Mesendoderm (in vitro differentiated cells): ENCODE data around the gene EPM2A.

Experiments
- DNase-seq: peaks from one replicate; pipeline ENCODE4 v3.0.0; 2013
- H2AK5ac ChIP-seq: 2 replicates; pipeline ENCODE4 v1.6.1; 2013; ENCODE audit warnings: low read length, inconsistent platforms
- H2BK120ac ChIP-seq: 2 replicates; pipeline ENCODE4 v1.6.1; 2013; ENCODE audit warnings: low read depth, mild to moderate bottlenecking, low read length, moderate library complexity, mixed read lengths
- H2BK15ac ChIP-seq: replicated peaks from 2 replicates; pipeline ENCODE4 v1.6.1; 2013; ENCODE audit warnings: low read depth, mild to moderate bottlenecking, moderate library complexity
- H2BK5ac ChIP-seq: 2 replicates; pipeline ENCODE4 v1.6.1; 2013; ENCODE audit warnings: low read length, inconsistent platforms
- H3K18ac ChIP-seq: 2 replicates; pipeline ENCODE4 v1.6.1; 2013; ENCODE audit warnings: mild to moderate bottlenecking, low read length, mixed read lengths
- H3K23ac ChIP-seq: one replicate; pipeline ENCODE4 v1.6.1; 2013; ENCODE audit warnings: low read length
- H3K27ac ChIP-seq: 2 replicates; pipeline ENCODE4 v1.5.1; 2013; ENCODE audit warnings: low read depth, mild to moderate bottlenecking, inconsistent platforms, low read length, moderate library complexity
- H3K27me3 ChIP-seq: 2 replicates; pipeline ENCODE4 v1.6.1; 2013; ENCODE audit warnings: low read length, control low read depth, mild to moderate bottlenecking, inconsistent platforms; ENCODE audit not compliant: insufficient read depth, poor library complexity
- H3K36me3 ChIP-seq: 2 replicates; pipeline ENCODE4 v1.6.1; 2013; ENCODE audit warnings: low read length, inconsistent platforms; ENCODE audit not compliant: control insufficient read depth, insufficient read depth
- H3K4ac ChIP-seq: one replicate; pipeline ENCODE4 v1.6.1; 2013; ENCODE audit warnings: low read depth, mild to moderate bottlenecking, low read length, moderate library complexity
- H3K4me1 ChIP-seq: 2 replicates; pipeline ENCODE4 v1.6.1; 2013; ENCODE audit warnings: low read depth, low read length, inconsistent platforms; ENCODE audit not compliant: control insufficient read depth
- H3K4me2 ChIP-seq: 2 replicates; pipeline ENCODE4 v1.6.1; 2013; ENCODE audit warnings: low read length
- H3K4me3 ChIP-seq: 2 replicates; pipeline ENCODE4 v1.5.1; 2013; ENCODE audit warnings: mild to moderate bottlenecking, low read length
- H3K56ac ChIP-seq: one replicate; pipeline ENCODE4 v1.6.1; 2013; ENCODE audit warnings: low read length
- H3K79me1 ChIP-seq: 2 replicates; pipeline ENCODE4 v1.6.1; 2013; ENCODE audit warnings: low read length, inconsistent platforms
- H3K79me2 ChIP-seq: 2 replicates; pipeline ENCODE4 v1.6.1; 2013; ENCODE audit warnings: mild to moderate bottlenecking, low read length; ENCODE audit not compliant: control insufficient read depth, insufficient read depth
- H3K9ac ChIP-seq: 2 replicates; pipeline ENCODE4 v1.6.1; 2013; ENCODE audit warnings: low read length, inconsistent platforms
- H4K5ac ChIP-seq: one replicate; pipeline ENCODE4 v1.6.1; 2013; ENCODE audit warnings: low read length
- H4K8ac ChIP-seq: one replicate; pipeline ENCODE4 v1.6.1; 2013; ENCODE audit warnings: low read depth, mild to moderate bottlenecking, control low read depth, low read length, moderate library complexity
- WGBS: extraction: QIAGEN DNeasy Blood & Tissue Kit; methylation state at CpG from one replicate; pipeline ENCODE4 v1.1.7; 2013; ENCODE audit warnings: low lambda C conversion rate, missing lambda C conversion rate; ENCODE audit not compliant: insufficient coverage; ENCODE audit errors: extremely low coverage; 5-methylcytosine and 5-hydroxymethylcytosine counted together

EPM2A gene

DNA sequence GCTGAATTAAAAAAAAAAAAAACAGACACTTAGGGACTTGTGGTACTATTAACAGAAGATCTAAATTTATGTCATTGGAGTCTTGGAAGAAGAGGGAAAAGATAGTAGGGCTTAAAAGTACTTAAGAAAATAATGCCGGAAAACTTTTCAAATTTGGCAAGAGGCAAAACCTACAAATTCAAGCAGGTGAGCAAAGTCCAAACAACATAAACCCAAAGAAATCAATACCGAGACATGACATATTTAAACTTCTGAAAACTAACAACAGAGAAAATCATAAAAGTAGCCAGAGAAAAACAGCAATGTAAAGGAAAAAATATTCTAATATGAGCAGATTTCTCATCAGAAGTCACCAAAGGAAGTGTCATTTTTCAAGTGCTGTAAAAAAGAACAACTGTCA is 44.4 kb downstream of the EPM2A start:
- DNase-seq = no peak
- Histone ChIP-seq H3K4ac (no peak overlapping the region), H2BK120ac (no peak overlapping the region), H3K23ac (no peak overlapping the region), H3K4me3 (no peak overlapping the region), H3K36me3 (no peaks in the 10 kb centered on the region), H3K18ac (no peak overlapping the region), H3K4me2 (no peak overlapping the region), H4K8ac (no peak overlapping the region), H3K9ac (no peak overlapping the region), H2BK15ac (no peak overlapping the region), H2AK5ac (no peak overlapping the region), H3K4me1 (no peaks in the 10 kb centered on the region), H3K79me1 (no peaks in the 10 kb centered on the region), H3K56ac (no peak overlapping the region), H2BK5ac (no peak overlapping the region), H3K27me3 (no peaks in the 10 kb centered on the region), H3K79me2 (no peaks in the 10 kb centered on the region), H3K27ac (no peak overlapping the region), H4K5ac (no peak overlapping the region)
- WGBS = no CpG with 5 or more reads among the region's 2 CpGs

DNA sequence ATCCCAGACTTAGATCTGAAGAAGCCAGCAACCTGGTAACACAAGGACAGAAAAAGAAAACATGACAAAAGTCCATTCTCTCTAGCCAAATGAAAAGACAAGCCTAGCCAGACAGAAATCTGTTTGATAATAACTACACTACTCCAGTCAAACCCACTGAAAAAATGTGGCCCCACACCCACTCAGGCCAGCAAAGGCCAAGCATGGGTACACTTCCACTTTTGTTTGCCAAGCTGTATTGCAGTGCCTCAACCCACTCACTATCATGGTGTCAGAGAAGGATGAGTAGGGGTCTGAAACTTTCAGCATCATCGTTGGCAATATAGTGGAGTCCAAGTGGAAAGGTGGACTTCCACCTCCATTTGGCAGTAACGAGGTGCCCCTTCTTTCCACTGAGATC is 45.8 kb downstream of the EPM2A start:
- no peaks in the 10 kb centered on the region for H3K4me1 ChIP-seq
- no peak overlapping the region for H2BK120ac ChIP-seq
- H3K27ac ChIP-seq = no peak overlapping the region
- no peak for DNase-seq
- H3K27me3 ChIP-seq = no peaks in the 10 kb centered on the region
- H2AK5ac ChIP-seq = no peak overlapping the region
- no peak overlapping the region for H3K23ac ChIP-seq
- H3K4me2 ChIP-seq = no peak overlapping the region
- no peak overlapping the region for H3K18ac ChIP-seq
- no peak overlapping the region for H3K4ac ChIP-seq
- H3K79me1 ChIP-seq = no peaks in the 10 kb centered on the region
- no peaks in the 10 kb centered on the region for H3K36me3 ChIP-seq
- no peak overlapping the region for H3K56ac ChIP-seq
- H2BK5ac ChIP-seq = no peak overlapping the region
- no peak overlapping the region for H3K4me3 ChIP-seq
- H3K79me2 ChIP-seq = no peaks in the 10 kb centered on the region
- H4K8ac ChIP-seq = no peak overlapping the region
- no peak overlapping the region for H4K5ac ChIP-seq
- no CpG with 5 or more reads among the region's 2 CpGs for WGBS
- no peak overlapping the region for H2BK15ac ChIP-seq
- H3K9ac ChIP-seq = no peak overlapping the region

DNA sequence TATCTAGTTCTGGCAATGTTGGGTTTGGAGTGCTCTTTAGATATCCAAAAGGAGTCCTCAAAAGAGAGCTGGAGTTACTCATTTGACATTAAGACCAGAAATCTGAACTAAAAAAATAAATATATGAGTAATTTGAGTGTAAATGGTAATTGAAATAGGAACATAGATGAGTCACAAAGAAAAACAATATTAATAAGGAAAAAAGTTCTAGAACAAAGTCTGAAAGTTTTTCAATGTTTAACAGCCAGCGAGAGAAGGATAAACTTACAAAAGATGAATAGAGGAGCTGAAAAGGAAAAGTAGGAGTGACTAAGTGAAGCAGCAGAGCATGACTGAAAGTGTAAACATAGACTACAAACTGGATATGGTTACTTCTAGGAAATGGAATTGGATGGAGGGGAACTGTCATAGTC is 46.8 kb downstream of the EPM2A start:
- H3K27me3 ChIP-seq = no peaks in the 10 kb centered on the region
- H3K4me1 ChIP-seq = no peaks in the 10 kb centered on the region
- H3K4me3 ChIP-seq = no peak overlapping the region
- H2BK5ac ChIP-seq = no peak overlapping the region
- no peak overlapping the region for H3K4ac ChIP-seq
- H2AK5ac ChIP-seq = no peak overlapping the region
- no peak overlapping the region for H3K27ac ChIP-seq
- H3K79me1 ChIP-seq = no peaks in the 10 kb centered on the region
- no peak overlapping the region for H2BK15ac ChIP-seq
- H4K8ac ChIP-seq = no peak overlapping the region
- no CpG with 5 or more reads among the region's 1 CpG for WGBS
- H3K56ac ChIP-seq = no peak overlapping the region
- H4K5ac ChIP-seq = no peak overlapping the region
- H3K18ac ChIP-seq = no peak overlapping the region
- H3K4me2 ChIP-seq = no peak overlapping the region
- H3K36me3 ChIP-seq = no peaks in the 10 kb centered on the region
- H3K9ac ChIP-seq = no peak overlapping the region
- H3K23ac ChIP-seq = no peak overlapping the region
- no peak overlapping the region for H2BK120ac ChIP-seq
- H3K79me2 ChIP-seq = no peaks in the 10 kb centered on the region
- no peak for DNase-seq

DNA sequence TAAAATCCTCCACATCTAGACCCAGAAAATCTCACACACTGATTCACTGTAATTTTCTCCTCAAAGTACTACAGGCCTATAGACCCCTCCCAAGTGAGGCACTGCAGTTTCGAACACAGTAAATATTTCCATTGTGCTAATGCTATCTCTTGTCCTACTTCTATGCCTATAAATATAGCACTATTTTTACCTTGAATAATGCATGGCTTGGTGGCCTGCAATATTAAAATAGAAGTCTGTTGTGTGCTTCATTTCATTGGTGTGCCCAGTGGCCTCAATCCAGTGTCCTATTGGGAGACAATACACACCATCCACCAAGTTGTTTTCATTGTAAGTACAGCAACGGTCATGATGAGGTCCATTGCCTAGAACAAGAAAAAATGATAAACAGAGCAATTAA is 49.4 kb downstream of the EPM2A start:
- Histone ChIP-seq H3K56ac (no peak overlapping the region), H4K8ac (no peak overlapping the region), H3K23ac (no peak overlapping the region), H2BK120ac (no peak overlapping the region), H3K4me3 (no peak overlapping the region), H3K9ac (no peak overlapping the region), H3K18ac (no peak overlapping the region), H3K4me1 (no peaks in the 10 kb centered on the region), H3K27ac (no peak overlapping the region), H3K79me2 (no peaks in the 10 kb centered on the region), H3K4me2 (no peak overlapping the region), H4K5ac (no peak overlapping the region), H3K36me3 (no peaks in the 10 kb centered on the region), H3K79me1 (no peaks in the 10 kb centered on the region), H3K27me3 (no peaks in the 10 kb centered on the region), H2BK15ac (no peak overlapping the region), H2AK5ac (no peak overlapping the region), H2BK5ac (no peak overlapping the region), H3K4ac (no peak overlapping the region)
- no CpG with 5 or more reads among the region's 2 CpGs for WGBS
- DNase-seq = no peak

DNA sequence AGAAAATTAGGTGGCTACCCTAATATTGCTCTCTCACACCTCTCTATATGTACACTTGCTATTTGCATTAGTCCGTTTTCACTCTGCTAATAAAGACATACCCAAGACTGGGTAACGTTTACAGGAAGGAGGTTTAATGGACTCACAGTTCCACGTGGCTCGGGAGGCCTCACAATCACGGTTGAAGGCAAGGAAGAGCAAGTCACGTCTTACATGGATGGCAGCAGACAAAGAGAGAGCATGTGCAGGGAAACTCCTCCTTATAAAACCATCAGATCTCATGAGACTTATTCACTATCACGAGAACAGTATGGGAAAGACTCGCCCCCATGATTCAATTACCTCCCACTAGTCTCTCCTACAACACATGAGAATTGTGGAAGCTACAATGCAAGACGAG is 53.4 kb downstream of the EPM2A start:
- H3K27me3 ChIP-seq = no peaks in the 10 kb centered on the region
- no peaks in the 10 kb centered on the region for H3K4me1 ChIP-seq
- H3K79me2 ChIP-seq = no peaks in the 10 kb centered on the region
- DNase-seq = no peak
- no peak overlapping the region for H4K5ac ChIP-seq
- no peak overlapping the region for H3K4me2 ChIP-seq
- H3K4me3 ChIP-seq = no peak overlapping the region
- H3K56ac ChIP-seq = no peak overlapping the region
- no peak overlapping the region for H3K18ac ChIP-seq
- no peak overlapping the region for H3K9ac ChIP-seq
- H2AK5ac ChIP-seq = no peak overlapping the region
- no peak overlapping the region for H3K27ac ChIP-seq
- no peak overlapping the region for H2BK5ac ChIP-seq
- no peak overlapping the region for H3K4ac ChIP-seq
- no peak overlapping the region for H2BK15ac ChIP-seq
- H2BK120ac ChIP-seq = no peak overlapping the region
- no peaks in the 10 kb centered on the region for H3K36me3 ChIP-seq
- no peak overlapping the region for H3K23ac ChIP-seq
- WGBS = no CpG with 5 or more reads among the region's 9 CpGs
- no peak overlapping the region for H4K8ac ChIP-seq
- no peaks in the 10 kb centered on the region for H3K79me1 ChIP-seq

DNA sequence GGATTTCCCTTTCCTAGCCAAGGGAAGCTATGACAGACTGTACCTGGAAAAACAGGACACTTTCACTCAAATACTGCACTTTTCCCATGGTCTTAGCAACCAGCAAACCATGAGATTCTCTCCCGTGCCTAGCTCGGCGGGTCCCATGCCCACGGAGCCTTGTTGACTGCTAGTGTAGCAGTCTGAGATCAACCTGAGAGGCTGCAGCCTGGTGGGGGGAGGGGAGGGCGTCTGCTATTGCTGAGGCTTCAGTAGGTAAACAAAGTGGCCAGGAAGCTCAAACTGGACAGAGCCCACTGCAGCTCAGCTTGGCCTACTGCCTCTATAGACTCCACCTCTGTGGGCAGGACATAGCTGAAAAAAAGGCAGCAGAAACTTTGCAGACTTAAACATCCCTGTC is 61.8 kb downstream of the EPM2A start:
- Histone ChIP-seq H3K4me2 (no peak overlapping the region), H3K4ac (no peak overlapping the region), H3K4me3 (no peak overlapping the region), H3K79me1 (no peaks in the 10 kb centered on the region), H2BK5ac (no peak overlapping the region), H3K27ac (no peak overlapping the region), H4K8ac (no peak overlapping the region), H2AK5ac (no peak overlapping the region), H3K36me3 (no peaks in the 10 kb centered on the region), H4K5ac (no peak overlapping the region), H2BK120ac (no peak overlapping the region), H2BK15ac (no peak overlapping the region), H3K18ac (no peak overlapping the region), H3K27me3 (no peaks in the 10 kb centered on the region), H3K4me1 (no peaks in the 10 kb centered on the region), H3K79me2 (no peaks in the 10 kb centered on the region), H3K23ac (no peak overlapping the region), H3K56ac (peak overlapping the region; percentile 34), H3K9ac (no peak overlapping the region)
- WGBS = no CpG with 5 or more reads among the region's 5 CpGs
- DNase-seq = no peak
